Astrocyte (in vitro differentiated cells and primary cell): ENCODE measurements around the gene BANF2. TPM values are rescaled to one million over a fixed set of nuclear protein-coding genes. Genes with fewer than 3 reads are reported as not detected.
"Not testable (repeated sequence)": the region's sequence is repeated elsewhere in the genome, so short reads cannot be mapped to it uniquely, and the experiment has no call there.

Experiments used
- DNase-seq: peaks from one replicate; pipeline ENCODE4 v3.0.0-alpha.2; 2010; ENCODE audit warnings: low read depth
- FAIRE-seq: peaks from 2 replicates; lab custom pipeline; 2011; peaks lifted over from hg19 to GRCh38; lab: Jason Lieb, UNC
- H2AFZ ChIP-seq: 2 replicates; pipeline ENCODE4 v1.6.0; 2012; ENCODE audit warnings: low read depth, low read length, inconsistent platforms
- H3K27ac ChIP-seq: 2 replicates; pipeline ENCODE4 v1.5.1; 2011; ENCODE audit warnings: low read depth, low read length, inconsistent platforms
- H3K27me3 ChIP-seq: 2 replicates; pipeline ENCODE4 v1.6.0; 2011; ENCODE audit warnings: low read length, inconsistent platforms; ENCODE audit not compliant: insufficient read depth
- H3K36me3 ChIP-seq: 2 replicates; pipeline ENCODE4 v1.5.1; 2011; ENCODE audit warnings: low read length, inconsistent platforms; ENCODE audit not compliant: insufficient read depth
- H3K4me1 ChIP-seq: 2 replicates; pipeline ENCODE4 v1.5.1; 2011; ENCODE audit warnings: low read length, inconsistent platforms; ENCODE audit not compliant: insufficient read depth
- H3K4me2 ChIP-seq: 2 replicates; pipeline ENCODE4 v1.6.0; 2012; ENCODE audit warnings: low read length, inconsistent platforms
- H3K4me3 ChIP-seq: 2 replicates; pipeline ENCODE4 v1.5.1; 2011; ENCODE audit warnings: low read depth, mild to moderate bottlenecking, low read length, inconsistent platforms; ENCODE audit not compliant: insufficient read depth
- H3K79me2 ChIP-seq: 2 replicates; pipeline ENCODE4 v1.6.0; 2012; ENCODE audit warnings: mild to moderate bottlenecking, low read length, inconsistent platforms; ENCODE audit not compliant: insufficient read depth
- H3K9ac ChIP-seq: 2 replicates; pipeline ENCODE4 v1.6.0; 2012; ENCODE audit warnings: mild to moderate bottlenecking, low read length, inconsistent platforms
- H3K9me3 ChIP-seq: 2 replicates; pipeline ENCODE4 v1.5.1; 2012; ENCODE audit warnings: low read depth, mild to moderate bottlenecking, low read length, inconsistent platforms; ENCODE audit not compliant: insufficient read depth
- H4K20me1 ChIP-seq: 2 replicates; pipeline ENCODE4 v1.6.0; 2012; ENCODE audit warnings: low read length, inconsistent platforms; ENCODE audit not compliant: insufficient read depth
- H3K27ac Mint-ChIP-seq: one replicate; pipeline ENCODE4 v1.8.0; 2021; ENCODE audit warnings: mild to moderate bottlenecking, mixed read lengths; ENCODE audit not compliant: unreplicated experiment
- H3K27me3 Mint-ChIP-seq: one replicate; pipeline ENCODE4 v1.8.0; 2021; ENCODE audit warnings: low read depth, mixed read lengths; ENCODE audit not compliant: unreplicated experiment
- H3K36me3 Mint-ChIP-seq: one replicate; pipeline ENCODE4 v1.8.0; 2021; ENCODE audit warnings: low read depth, mixed read lengths; ENCODE audit not compliant: unreplicated experiment
- H3K4me1 Mint-ChIP-seq: one replicate; pipeline ENCODE4 v1.8.0; 2021; ENCODE audit warnings: low read depth, mixed read lengths; ENCODE audit not compliant: unreplicated experiment
- H3K4me3 Mint-ChIP-seq: one replicate; pipeline ENCODE4 v1.8.0; 2021; ENCODE audit warnings: mild to moderate bottlenecking, moderate library complexity, mixed read lengths; ENCODE audit not compliant: unreplicated experiment
- H3K9me3 Mint-ChIP-seq: one replicate; pipeline ENCODE4 v1.8.0; 2021; ENCODE audit warnings: mild to moderate bottlenecking, mixed read lengths; ENCODE audit not compliant: unreplicated experiment
- EZH2 ChIP-seq: IDR thresholded peaks from 2 replicates; pipeline ENCODE4 v1.6.1; 2012; ENCODE audit warnings: mild to moderate bottlenecking, low read length, inconsistent platforms; ENCODE audit not compliant: insufficient read depth
- total RNA-seq: library from RNA; stranded (reverse); gene quantifications from 2 replicates; pipeline ENCODE4 v1.2.1, GENCODE V29; 2021
- TF ChIP-seq, protein P1 (sequence below): IDR thresholded peaks from 2 replicates; pipeline ENCODE4 v1.5.1; 2011; ENCODE audit warnings: low read depth, mild to moderate bottlenecking, inconsistent platforms, low read length, moderate library complexity; ENCODE audit not compliant: insufficient read depth

BANF2 gene
- total RNA-seq, 1 donor from 2014 or later, result not detected

DNA sequence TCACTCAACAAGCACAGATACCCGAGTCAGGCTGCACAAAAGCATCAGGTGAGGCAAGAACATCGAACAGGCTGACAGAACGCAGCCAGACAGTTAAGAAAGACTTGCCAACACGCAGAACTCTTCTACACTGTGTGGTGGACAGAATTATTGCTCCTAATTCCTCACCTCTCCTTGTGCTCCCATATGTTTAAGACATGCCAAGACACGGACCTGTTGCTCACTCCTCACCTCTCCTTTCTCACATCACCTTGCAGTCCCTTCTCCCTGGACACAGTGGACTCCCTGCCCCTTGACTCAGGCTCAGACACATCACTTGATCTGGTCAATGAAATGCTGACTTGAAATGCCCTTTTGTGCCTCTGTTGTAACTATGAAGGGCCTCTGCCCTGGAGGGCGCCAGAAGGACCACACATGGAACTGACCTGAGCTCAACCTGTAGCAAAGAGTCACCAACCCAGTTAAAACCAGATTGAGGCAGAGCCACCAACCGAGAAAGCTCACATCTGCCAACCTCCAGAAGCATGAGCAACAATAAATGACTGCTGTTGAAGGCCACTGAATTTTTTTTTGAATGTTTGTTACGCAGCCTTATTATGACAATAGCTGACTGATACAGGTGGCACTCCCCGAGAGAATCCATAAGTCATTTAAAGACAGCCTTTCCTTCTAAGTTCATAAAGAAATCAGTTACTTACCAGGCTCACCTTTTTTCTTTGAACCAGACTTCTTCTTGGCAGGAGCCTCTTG is 41.7 kb upstream of the BANF2 start:
- Mint-ChIP-seq H3K4me1 (peaks cover 43% of the 10 kb centered on the region), H3K4me3 (no peak overlapping the region), H3K27me3 (no peaks in the 10 kb centered on the region), H3K9me3 (peaks cover 2% of the 10 kb centered on the region), H3K36me3 (peaks cover 48% of the 10 kb centered on the region), H3K27ac (no peak overlapping the region)
- no peaks in the 10 kb centered on the region for H3K27me3 ChIP-seq
- H3K4me2 ChIP-seq, result no peak overlapping the region
- H3K36me3 ChIP-seq, result peaks cover 39% of the 10 kb centered on the region
- H3K4me1 ChIP-seq, result peaks cover 23% of the 10 kb centered on the region
- peaks cover 96% of the 10 kb centered on the region for H4K20me1 ChIP-seq
- H3K79me2 ChIP-seq, result peaks cover 99% of the 10 kb centered on the region
- H3K27ac ChIP-seq, result no peak overlapping the region
- H3K9ac ChIP-seq, result no peak overlapping the region
- DNase-seq (no peak), FAIRE-seq (no peak)
- no peak overlapping the region for H2AFZ ChIP-seq
- no peak overlapping the region for H3K4me3 ChIP-seq
- no peak for TF ChIP-seq EZH2
- TF ChIP-seq, protein P1, sequence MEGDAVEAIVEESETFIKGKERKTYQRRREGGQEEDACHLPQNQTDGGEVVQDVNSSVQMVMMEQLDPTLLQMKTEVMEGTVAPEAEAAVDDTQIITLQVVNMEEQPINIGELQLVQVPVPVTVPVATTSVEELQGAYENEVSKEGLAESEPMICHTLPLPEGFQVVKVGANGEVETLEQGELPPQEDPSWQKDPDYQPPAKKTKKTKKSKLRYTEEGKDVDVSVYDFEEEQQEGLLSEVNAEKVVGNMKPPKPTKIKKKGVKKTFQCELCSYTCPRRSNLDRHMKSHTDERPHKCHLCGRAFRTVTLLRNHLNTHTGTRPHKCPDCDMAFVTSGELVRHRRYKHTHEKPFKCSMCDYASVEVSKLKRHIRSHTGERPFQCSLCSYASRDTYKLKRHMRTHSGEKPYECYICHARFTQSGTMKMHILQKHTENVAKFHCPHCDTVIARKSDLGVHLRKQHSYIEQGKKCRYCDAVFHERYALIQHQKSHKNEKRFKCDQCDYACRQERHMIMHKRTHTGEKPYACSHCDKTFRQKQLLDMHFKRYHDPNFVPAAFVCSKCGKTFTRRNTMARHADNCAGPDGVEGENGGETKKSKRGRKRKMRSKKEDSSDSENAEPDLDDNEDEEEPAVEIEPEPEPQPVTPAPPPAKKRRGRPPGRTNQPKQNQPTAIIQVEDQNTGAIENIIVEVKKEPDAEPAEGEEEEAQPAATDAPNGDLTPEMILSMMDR, result no peak
- no peaks in the 10 kb centered on the region for H3K9me3 ChIP-seq

DNA sequence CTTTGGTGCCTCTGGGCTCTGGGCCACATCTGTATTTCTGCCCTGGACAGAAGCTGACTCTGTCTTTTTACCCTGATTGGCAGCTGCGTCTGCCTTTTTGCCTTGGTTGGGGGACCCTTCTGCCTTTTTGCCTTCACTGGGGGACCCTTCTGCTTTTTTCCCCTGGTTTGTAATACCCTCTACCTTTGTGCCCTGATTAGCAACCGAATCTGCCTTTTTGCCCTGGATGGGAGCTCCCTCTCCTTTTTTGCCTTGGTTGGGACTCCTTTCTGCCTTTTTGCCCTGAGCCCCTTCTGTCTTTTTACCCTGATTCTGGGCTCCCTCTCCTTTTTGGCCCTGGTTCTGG is 41.1 kb upstream of the BANF2 start:
- Histone ChIP-seq H2AFZ (no peak overlapping the region), H3K9me3 (no peaks in the 10 kb centered on the region), H3K79me2 (peaks cover 99% of the 10 kb centered on the region), H3K27ac (no peak overlapping the region), H3K4me3 (no peak overlapping the region), H3K4me2 (no peak overlapping the region), H4K20me1 (peaks cover 97% of the 10 kb centered on the region), H3K4me1 (peaks cover 24% of the 10 kb centered on the region), H3K9ac (no peak overlapping the region), H3K27me3 (no peaks in the 10 kb centered on the region), H3K36me3 (peaks cover 39% of the 10 kb centered on the region)
- Mint-ChIP-seq H3K4me3 (no peak overlapping the region), H3K27ac (no peak overlapping the region), H3K4me1 (peaks cover 48% of the 10 kb centered on the region), H3K36me3 (peaks cover 48% of the 10 kb centered on the region), H3K9me3 (peaks cover 2% of the 10 kb centered on the region), H3K27me3 (no peaks in the 10 kb centered on the region)
- FAIRE-seq (no peak), DNase-seq (no peak)
- TF ChIP-seq, protein P1, result no peak
- no peak for TF ChIP-seq EZH2

DNA sequence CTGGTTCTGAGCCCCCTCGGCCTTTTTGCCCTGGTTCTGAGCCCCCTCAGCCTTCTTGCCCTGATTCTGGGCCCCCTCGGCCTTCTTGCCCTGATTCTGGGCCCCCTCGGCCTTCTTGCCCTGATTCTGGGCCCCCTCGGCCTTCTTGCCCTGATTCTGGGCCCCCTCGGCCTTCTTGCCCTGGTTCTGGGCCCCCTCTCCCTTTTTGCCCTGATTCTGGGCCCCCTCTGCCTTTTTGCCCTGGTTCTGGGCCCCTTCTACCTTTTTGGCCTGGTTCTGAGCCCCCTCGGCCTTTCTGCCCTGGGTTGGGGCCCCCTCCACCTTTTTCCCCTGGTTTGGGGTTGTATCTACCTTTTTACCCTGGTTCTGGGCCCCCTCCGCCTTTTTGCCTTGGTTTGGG is 40.4 kb upstream of the BANF2 start:
- H3K79me2 ChIP-seq, result peaks cover 99% of the 10 kb centered on the region
- not testable (repeated sequence) for H3K9me3 Mint-ChIP-seq

More for the DNA sequence above, 40.4 kb upstream of the BANF2 start:
- not testable (repeated sequence) for H3K4me3 Mint-ChIP-seq, H3K27me3 Mint-ChIP-seq, H3K27me3 ChIP-seq, H3K4me3 ChIP-seq, H2AFZ ChIP-seq, H3K27ac ChIP-seq, FAIRE-seq, DNase-seq, H3K9ac ChIP-seq, H3K9me3 ChIP-seq, H3K4me2 ChIP-seq, H3K27ac Mint-ChIP-seq
- peaks cover 31% of the 10 kb centered on the region for H3K4me1 ChIP-seq
- peaks cover 34% of the 10 kb centered on the region for H3K36me3 ChIP-seq
- H3K36me3 Mint-ChIP-seq, result peaks cover 44% of the 10 kb centered on the region
- peaks cover 55% of the 10 kb centered on the region for H3K4me1 Mint-ChIP-seq
- peaks cover 97% of the 10 kb centered on the region for H4K20me1 ChIP-seq
